ENCODE measurements around the gene DDR1.
"Not testable (repeated sequence)": the region's sequence is repeated elsewhere in the genome, so short reads cannot be mapped to it uniquely, and the experiment has no call there.

The DDR1 gene

GRCh38 chr6:30869241-30869749, 15.0 kb upstream of the DDR1 start:
- H3K36me3 Mint-ChIP-seq = peaks cover 18% of the 10 kb centered on the region
- not testable (repeated sequence) for H3K4me3 Mint-ChIP-seq, H3K27ac Mint-ChIP-seq, H3K27me3 Mint-ChIP-seq
- peaks cover 27% of the 10 kb centered on the region for H3K4me1 Mint-ChIP-seq (ENCODE audit: low read depth)
- peaks cover 18% of the 10 kb centered on the region for H3K9me3 Mint-ChIP-seq (ENCODE audit: low read depth)

GRCh38 chr6:30870546-30870945, 13.8 kb upstream of the DDR1 start:
- peak overlapping the region; percentile 93 for H3K27ac Mint-ChIP-seq
- peak overlapping the region; percentile 46 for H3K4me3 Mint-ChIP-seq
- peaks cover 18% of the 10 kb centered on the region for H3K36me3 Mint-ChIP-seq
- H3K27me3 Mint-ChIP-seq = no peaks in the 10 kb centered on the region
- H3K4me1 Mint-ChIP-seq (ENCODE audit: low read depth) = peaks cover 32% of the 10 kb centered on the region
- peaks cover 18% of the 10 kb centered on the region for H3K9me3 Mint-ChIP-seq (ENCODE audit: low read depth)

GRCh38 chr6:30871592-30872183, 12.6 kb upstream of the DDR1 start:
- Mint-ChIP-seq H3K4me3 (peak overlapping the region; percentile 30), H3K36me3 (peaks cover 18% of the 10 kb centered on the region), H3K9me3 (ENCODE audit: low read depth) (peaks cover 18% of the 10 kb centered on the region), H3K27ac (peak overlapping the region; percentile 93), H3K27me3 (no peaks in the 10 kb centered on the region), H3K4me1 (ENCODE audit: low read depth) (peaks cover 41% of the 10 kb centered on the region)

- Mint-ChIP-seq H3K36me3 (peaks cover 16% of the 10 kb centered on the region), H3K4me1 (ENCODE audit: low read depth) (peaks cover 54% of the 10 kb centered on the region), H3K9me3 (ENCODE audit: low read depth) (peaks cover 18% of the 10 kb centered on the region), H3K4me3 (no peak overlapping the region), H3K27ac (peak overlapping the region; percentile 93), H3K27me3 (no peaks in the 10 kb centered on the region)
Measured at GRCh38 chr6:30873137-30873640, 11.1 kb upstream of the DDR1 start.

- not testable (repeated sequence) for H3K27ac Mint-ChIP-seq, H3K27me3 Mint-ChIP-seq
Measured at GRCh38 chr6:30873795-30874194, 10.5 kb upstream of the DDR1 start.

GRCh38 chr6:30875244-30876038, 8.9 kb upstream of the DDR1 start:
- Mint-ChIP-seq H3K27me3 (no peaks in the 10 kb centered on the region), H3K36me3 (peaks cover 10% of the 10 kb centered on the region), H3K4me1 (ENCODE audit: low read depth) (peaks cover 58% of the 10 kb centered on the region), H3K27ac (peak overlapping the region; percentile 50), H3K9me3 (ENCODE audit: low read depth) (peaks cover 10% of the 10 kb centered on the region), H3K4me3 (no peak overlapping the region)

More at GRCh38 chr6:30873795-30874194, 10.5 kb upstream of the DDR1 start:
- H3K4me3 Mint-ChIP-seq = not testable (repeated sequence)
- peaks cover 59% of the 10 kb centered on the region for H3K4me1 Mint-ChIP-seq (ENCODE audit: low read depth)
- H3K36me3 Mint-ChIP-seq = peaks cover 14% of the 10 kb centered on the region
- H3K9me3 Mint-ChIP-seq (ENCODE audit: low read depth) = peaks cover 14% of the 10 kb centered on the region

- H3K9me3 Mint-ChIP-seq (ENCODE audit: low read depth) = peaks cover 5% of the 10 kb centered on the region
- H3K4me1 Mint-ChIP-seq (ENCODE audit: low read depth) = peaks cover 51% of the 10 kb centered on the region
- H3K36me3 Mint-ChIP-seq = peaks cover 5% of the 10 kb centered on the region
- peak overlapping the region; percentile 46 for H3K4me3 Mint-ChIP-seq
- peak overlapping the region; percentile 83 for H3K27ac Mint-ChIP-seq
- H3K27me3 Mint-ChIP-seq = no peaks in the 10 kb centered on the region
Measured at GRCh38 chr6:30876039-30876730, 8.1 kb upstream of the DDR1 start.

GRCh38 chr6:30877419-30878262, 6.7 kb upstream of the DDR1 start:
- peak overlapping the region; percentile 87 for H3K4me3 Mint-ChIP-seq
- H3K27ac Mint-ChIP-seq = peak overlapping the region; percentile 94
- H3K36me3 Mint-ChIP-seq = no peaks in the 10 kb centered on the region
- H3K4me1 Mint-ChIP-seq (ENCODE audit: low read depth) = peaks cover 38% of the 10 kb centered on the region
- H3K27me3 Mint-ChIP-seq = no peaks in the 10 kb centered on the region
- no peaks in the 10 kb centered on the region for H3K9me3 Mint-ChIP-seq (ENCODE audit: low read depth)

- no peaks in the 10 kb centered on the region for H3K36me3 Mint-ChIP-seq
- no peak overlapping the region for H3K27ac Mint-ChIP-seq
- peaks cover 44% of the 10 kb centered on the region for H3K4me1 Mint-ChIP-seq (ENCODE audit: low read depth)
- H3K4me3 Mint-ChIP-seq = no peak overlapping the region
- H3K9me3 Mint-ChIP-seq (ENCODE audit: low read depth) = no peaks in the 10 kb centered on the region
- H3K27me3 Mint-ChIP-seq = no peaks in the 10 kb centered on the region
Measured at GRCh38 chr6:30879684-30880427, 4.5 kb upstream of the DDR1 start.

GRCh38 chr6:30880698-30881252, 3.5 kb upstream of the DDR1 start:
- H3K4me3 Mint-ChIP-seq = no peak overlapping the region
- peaks cover 45% of the 10 kb centered on the region for H3K4me1 Mint-ChIP-seq (ENCODE audit: low read depth)
- H3K27me3 Mint-ChIP-seq = no peaks in the 10 kb centered on the region
- no peak overlapping the region for H3K27ac Mint-ChIP-seq
- no peaks in the 10 kb centered on the region for H3K9me3 Mint-ChIP-seq (ENCODE audit: low read depth)
- no peaks in the 10 kb centered on the region for H3K36me3 Mint-ChIP-seq

- Mint-ChIP-seq H3K27me3 (no peaks in the 10 kb centered on the region), H3K4me3 (peak overlapping the region; percentile 27), H3K36me3 (no peaks in the 10 kb centered on the region), H3K4me1 (ENCODE audit: low read depth) (peaks cover 46% of the 10 kb centered on the region), H3K27ac (peak overlapping the region; percentile 78), H3K9me3 (ENCODE audit: low read depth) (no peaks in the 10 kb centered on the region)
Measured at GRCh38 chr6:30881392-30882203, 2.7 kb upstream of the DDR1 start.

GRCh38 chr6:30882204-30882758, 2.0 kb upstream of the DDR1 start:
- Mint-ChIP-seq H3K27ac (no peak overlapping the region), H3K36me3 (no peaks in the 10 kb centered on the region), H3K4me3 (no peak overlapping the region), H3K27me3 (no peaks in the 10 kb centered on the region), H3K4me1 (ENCODE audit: low read depth) (peaks cover 46% of the 10 kb centered on the region), H3K9me3 (ENCODE audit: low read depth) (no peaks in the 10 kb centered on the region)

Measured in activated naive CD8-positive, alpha-beta T cell (primary cell).